Activated CD4-positive, alpha-beta T cell treated with anti-CD3 and anti-CD28 coated beads, Interleukin-2, amount 50 U/mL, for 1 hour (primary cell): ENCODE results near the gene POLN.

Source experiments
- DNase-seq: peaks from one replicate; pipeline ENCODE4 v3.0.0-alpha.2; 2020

Gene POLN

GRCh38 chr4:2078584-2078983 lies 163.3 kb downstream of the POLN start:
- no peak for DNase-seq

- DNase-seq, result no peak
Observed at GRCh38 chr4:2077537-2078460, 164.1 kb downstream of the POLN start.

- DNase-seq, result no peak
Observed at GRCh38 chr4:2076908-2077536, 164.9 kb downstream of the POLN start.

- no peak for DNase-seq
Observed at GRCh38 chr4:2075987-2076907, 165.7 kb downstream of the POLN start.

- no peak for DNase-seq
Observed at GRCh38 chr4:2075171-2075986, 166.5 kb downstream of the POLN start.

GRCh38 chr4:2074588-2074987 lies 167.3 kb downstream of the POLN start:
- no peak for DNase-seq

GRCh38 chr4:2073808-2074481 lies 168.0 kb downstream of the POLN start:
- DNase-seq, result no peak

- no peak for DNase-seq
Observed at GRCh38 chr4:2072971-2073807, 168.7 kb downstream of the POLN start.

GRCh38 chr4:2071912-2072867 lies 169.7 kb downstream of the POLN start:
- no peak for DNase-seq

GRCh38 chr4:2071252-2071911 lies 170.5 kb downstream of the POLN start:
- no peak for DNase-seq

GRCh38 chr4:2070421-2071251 lies 171.3 kb downstream of the POLN start:
- DNase-seq, result no peak

GRCh38 chr4:2069986-2070385 lies 171.9 kb downstream of the POLN start:
- DNase-seq, result no peak

GRCh38 chr4:2069161-2069971 lies 172.6 kb downstream of the POLN start:
- no peak for DNase-seq

GRCh38 chr4:2068566-2068965 lies 173.4 kb downstream of the POLN start:
- no peak for DNase-seq

GRCh38 chr4:2068198-2068470 lies 173.8 kb downstream of the POLN start:
- no peak for DNase-seq

GRCh38 chr4:2067446-2068197 lies 174.3 kb downstream of the POLN start:
- no peak for DNase-seq
